ENCODE data around the gene SYTL4. TPM values are rescaled to one million over a fixed set of nuclear protein-coding genes. Genes with fewer than 3 reads are reported as not detected.

Gene SYTL4
- total and polyA plus RNA-seq, 9 donors = 42.0 to 132 (median 68.0) TPM

- TF ChIP-seq EP300 (IDR thresholded peaks at IDR 0.05) (no peak), CTCF (IDR thresholded peaks at IDR 0.05) (no peak)
- Histone ChIP-seq H3K36me3 (no peaks in the 10 kb centered on the region), H3K4me3 (no peak overlapping the region), H3K27ac (no peak overlapping the region), H3K27me3 (no peaks in the 10 kb centered on the region), H3K4me1 (ENCODE audit: insufficient read depth) (no peaks in the 10 kb centered on the region), H3K9me3 (no peaks in the 10 kb centered on the region)
- no peak for DNase-seq
- 65 to 67% (median 66%) methylated on average over 2 of the region's 2 CpGs for WGBS, 3 donors
- intact Hi-C loops (cut with DNase I) = no loop called here
These were observed 12.8 kb downstream of the SYTL4 start for GRCh38 chrX:100719139-100719538.

- intact Hi-C loops (cut with DNase I) = no loop called here
- TF ChIP-seq POLR2A (IDR thresholded peaks at IDR 0.05) (no peak), EP300 (IDR thresholded peaks at IDR 0.05) (no peak), CTCF (IDR thresholded peaks at IDR 0.05) (no peak)
- no peaks in the 10 kb centered on the region for H3K36me3 ChIP-seq
- H3K9me3 ChIP-seq = no peaks in the 10 kb centered on the region
- H3K27me3 ChIP-seq = no peaks in the 10 kb centered on the region
- no peak for DNase-seq
- H3K4me1 ChIP-seq (ENCODE audit: insufficient read depth) = no peaks in the 10 kb centered on the region
- WGBS, 3 donors = 68 to 75% (median 74%) methylated on average over 8 of the region's 8 CpGs
- H3K4me3 ChIP-seq = no peak overlapping the region
- no peak overlapping the region for H3K27ac ChIP-seq
These were observed 14.6 kb downstream of the SYTL4 start for GRCh38 chrX:100717363-100717762.

GRCh38 chrX:100710816-100711215 lies 21.1 kb downstream of the SYTL4 start:
- no peak overlapping the region for H3K27ac ChIP-seq
- H3K27me3 ChIP-seq = no peaks in the 10 kb centered on the region
- no peak for DNase-seq
- no peak overlapping the region for H3K4me3 ChIP-seq
- TF ChIP-seq CTCF (IDR thresholded peaks at IDR 0.05) (no peak), POLR2A (IDR thresholded peaks at IDR 0.05) (no peak), EP300 (IDR thresholded peaks at IDR 0.05) (no peak)
- H3K36me3 ChIP-seq = no peaks in the 10 kb centered on the region
- peaks cover 2% of the 10 kb centered on the region for H3K4me1 ChIP-seq (ENCODE audit: insufficient read depth)
- WGBS, 3 donors = 28 to 60% (median 38%) methylated on average over 3 of the region's 3 CpGs
- no peaks in the 10 kb centered on the region for H3K9me3 ChIP-seq
- intact Hi-C loops (cut with DNase I) = no loop called here

- intact Hi-C loops (cut with DNase I) = no loop called here
- Histone ChIP-seq H3K9me3 (no peaks in the 10 kb centered on the region), H3K4me3 (no peak overlapping the region), H3K27ac (no peak overlapping the region), H3K27me3 (no peaks in the 10 kb centered on the region), H3K36me3 (no peaks in the 10 kb centered on the region), H3K4me1 (ENCODE audit: insufficient read depth) (peaks cover 2% of the 10 kb centered on the region)
- TF ChIP-seq POLR2A (IDR thresholded peaks at IDR 0.05) (no peak), EP300 (IDR thresholded peaks at IDR 0.05) (no peak), CTCF (IDR thresholded peaks at IDR 0.05) (no peak)
- no peak for DNase-seq
- WGBS, 3 donors = 38 to 45% (median 39%) methylated on average over 3 of the region's 3 CpGs
These were observed 27.2 kb downstream of the SYTL4 start for GRCh38 chrX:100704581-100705203.
